Hematopoietic multipotent progenitor cell treated with erythropoietin and hydrocortisone succinate and interleukin-3 and kit ligand, for 17 days (in vitro differentiated cells): ENCODE results near the gene CAMSAP3.
A peak's percentile ranks its signal among the peaks of the same experiment; 100 is the strongest.

ENCODE experiments used
- DNase-seq: peaks from one replicate; pipeline ENCODE4 v3.0.0-alpha.2; 2015; ENCODE audit warnings: low spot score

Gene CAMSAP3

DNA sequence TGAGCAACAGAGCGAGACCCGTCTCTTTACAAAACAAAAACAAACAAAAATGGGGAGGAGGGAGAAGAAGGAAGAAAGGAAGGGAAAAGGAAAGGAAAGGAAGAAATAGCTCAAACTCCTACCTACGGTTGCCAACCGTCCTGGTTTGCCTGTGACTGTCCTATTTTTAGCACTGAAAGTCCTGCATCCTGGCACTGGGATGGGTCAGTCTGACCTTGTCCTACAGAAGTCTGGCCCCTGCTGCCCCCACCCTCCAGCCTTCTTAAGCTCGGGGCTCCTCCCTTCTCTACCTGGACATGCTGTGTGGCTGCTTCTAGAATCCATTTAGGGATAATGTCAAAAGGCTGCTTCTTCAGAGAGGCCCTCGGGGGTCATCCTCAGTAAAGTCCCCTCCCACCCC lies 40.0 kb downstream of the CAMSAP3 start:
- no peak for DNase-seq

DNA sequence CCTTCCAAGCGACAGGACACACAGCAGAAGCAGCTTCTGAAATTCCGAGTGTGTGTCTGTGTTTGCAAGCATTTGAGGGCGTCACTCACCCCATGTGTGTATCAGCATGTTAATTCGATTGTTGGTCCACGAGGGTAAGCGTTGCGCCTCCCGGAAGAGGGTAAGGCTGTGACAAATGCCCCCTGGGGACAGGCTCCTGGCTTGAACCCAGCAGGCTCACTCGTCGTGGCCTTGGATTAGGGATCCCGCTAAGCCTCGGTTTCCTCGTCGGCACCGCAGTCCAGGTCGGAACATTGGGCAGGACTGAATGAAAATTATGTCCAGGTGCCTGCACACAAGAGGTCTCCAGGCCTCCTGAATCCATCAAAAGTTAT lies 40.6 kb downstream of the CAMSAP3 start:
- DNase-seq: no peak

DNA sequence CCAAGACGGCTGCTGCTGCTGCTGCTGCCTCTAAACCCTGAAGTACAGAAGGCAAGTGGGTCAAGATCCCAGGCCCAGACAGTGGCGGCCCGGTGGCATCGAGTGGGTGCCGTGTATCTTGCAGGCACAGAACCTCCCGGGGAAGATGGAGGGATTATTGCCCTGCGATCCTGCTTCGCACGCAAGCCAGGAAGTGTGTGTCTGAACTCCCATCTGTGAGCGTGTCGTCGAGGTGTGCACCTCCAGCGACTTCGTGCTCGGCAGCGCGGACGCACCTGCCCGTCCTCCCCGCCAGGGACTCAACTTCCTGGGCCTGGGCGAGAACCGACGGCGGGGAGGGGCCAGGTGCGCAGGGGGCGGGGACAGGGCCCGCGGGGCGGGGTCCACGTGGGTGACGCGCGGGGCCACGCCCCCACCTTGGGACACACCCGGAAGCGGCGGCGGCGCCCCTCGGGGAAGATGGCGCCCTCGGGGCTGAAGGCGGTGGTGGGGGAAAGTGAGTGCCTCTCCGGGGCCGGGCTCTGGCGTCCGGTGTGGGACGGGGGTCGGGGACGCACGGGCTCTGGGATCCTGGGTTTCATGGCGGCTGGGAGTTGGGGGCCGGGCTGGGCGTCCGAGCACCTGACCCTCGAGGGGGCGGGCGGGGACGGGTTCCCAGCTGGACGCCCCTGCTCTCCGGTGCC lies 41.2 kb downstream of the CAMSAP3 start, which contains the start of gene STXBP2:
STXBP2 (plus strand) TSS at position 420 of the 683 bp plus-strand sequence; CDS start at position 460, 40 bp downstream.
- DNase-seq: peak; percentile 89

DNA sequence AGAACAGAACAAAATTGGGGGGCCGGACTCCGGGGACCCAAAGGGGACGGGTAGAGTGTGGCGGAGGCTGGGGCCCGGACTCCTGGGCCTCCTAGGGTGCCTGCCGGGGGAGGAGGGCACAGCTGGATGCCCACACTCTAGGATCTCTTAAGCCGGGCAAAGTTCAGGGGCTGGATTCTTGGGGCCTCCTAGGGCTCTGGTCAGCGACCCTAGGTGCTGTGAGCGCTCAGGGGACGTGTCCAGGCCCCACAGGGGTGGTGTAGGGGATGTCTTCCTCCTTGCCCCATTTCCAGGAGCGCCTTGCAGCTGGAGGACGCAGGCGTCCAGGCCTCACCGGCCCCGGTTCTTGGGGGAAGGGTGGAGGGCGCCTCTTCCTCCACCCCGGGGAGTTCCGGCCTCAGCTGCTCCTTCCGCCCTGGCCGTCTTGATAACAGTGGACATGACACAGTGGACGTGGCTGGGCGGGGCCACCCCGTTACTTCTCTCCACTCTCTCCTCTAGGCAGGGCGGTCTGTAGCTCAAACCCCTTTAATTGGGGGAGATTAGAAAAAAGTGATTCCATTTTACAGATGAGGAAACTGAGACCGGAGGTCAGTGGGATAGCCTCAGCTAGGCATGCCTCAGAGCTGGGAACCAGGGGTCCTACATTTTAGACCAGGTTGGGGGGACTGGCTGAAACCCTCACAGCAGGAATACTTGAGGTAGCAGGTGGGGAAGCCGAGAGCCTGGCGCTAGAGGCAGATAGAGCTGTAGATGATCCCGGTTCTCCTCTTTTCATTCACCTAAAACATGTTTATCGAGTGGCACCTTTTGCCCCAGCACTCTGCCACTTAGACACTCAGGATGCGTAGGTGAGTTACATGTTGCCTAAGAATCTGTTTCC lies 42.0 kb downstream of the CAMSAP3 start:
- DNase-seq: peak; percentile 75

DNA sequence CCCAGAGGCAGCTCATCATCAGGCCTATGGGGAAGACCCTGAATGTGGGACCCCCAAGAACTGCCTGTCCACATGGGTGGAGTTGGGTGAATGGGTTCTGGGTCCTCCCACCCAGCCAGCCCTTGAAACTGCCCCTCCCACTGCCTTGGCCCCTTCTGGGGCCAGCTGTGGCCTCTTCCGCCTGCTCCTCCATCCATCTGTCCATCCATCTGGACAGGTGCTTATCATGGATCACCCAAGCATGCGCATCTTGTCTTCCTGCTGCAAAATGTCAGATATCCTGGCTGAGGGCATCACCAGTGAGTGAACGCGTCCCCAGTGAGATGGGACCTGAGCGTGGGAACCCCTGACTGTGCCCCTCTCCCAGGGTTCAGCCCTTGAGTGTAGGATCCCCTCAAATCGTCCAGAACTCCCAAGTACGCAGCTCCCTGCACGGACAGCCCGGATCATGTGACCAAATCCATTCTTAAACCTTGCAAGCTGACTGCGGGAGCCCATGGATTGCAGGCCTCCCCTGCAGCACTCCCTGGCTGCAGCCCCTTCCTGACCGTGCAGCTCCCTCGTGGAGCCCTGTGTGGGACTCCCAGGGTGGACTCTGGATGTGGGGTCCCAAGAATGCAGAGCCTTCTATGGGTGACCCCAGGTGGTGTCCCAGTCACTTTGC lies 43.3 kb downstream of the CAMSAP3 start:
- DNase-seq: no peak

DNA sequence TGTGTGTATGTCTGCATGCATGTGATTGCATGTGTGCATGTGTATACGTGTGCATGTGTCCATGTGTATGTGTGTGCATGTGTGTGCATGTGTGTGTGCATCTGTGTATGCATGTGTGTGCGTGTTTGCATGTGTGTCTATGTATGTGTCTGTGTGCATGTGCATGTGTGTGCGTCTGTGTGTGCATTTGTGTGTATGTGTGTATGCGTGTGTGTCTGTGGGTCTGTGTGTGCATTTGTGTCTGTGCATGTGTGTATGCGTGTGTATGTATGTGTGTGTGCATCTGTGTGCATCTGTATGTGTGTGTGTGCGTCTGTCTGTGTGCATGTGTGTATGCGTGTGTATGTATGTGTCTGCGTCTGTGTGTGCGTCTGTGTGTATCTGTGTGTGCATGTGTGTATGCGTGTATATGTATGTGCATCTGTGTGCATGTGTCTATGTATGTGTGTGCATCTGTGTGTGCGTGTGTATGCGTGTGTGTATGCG lies 44.2 kb downstream of the CAMSAP3 start:
- DNase-seq: no peak

DNA sequence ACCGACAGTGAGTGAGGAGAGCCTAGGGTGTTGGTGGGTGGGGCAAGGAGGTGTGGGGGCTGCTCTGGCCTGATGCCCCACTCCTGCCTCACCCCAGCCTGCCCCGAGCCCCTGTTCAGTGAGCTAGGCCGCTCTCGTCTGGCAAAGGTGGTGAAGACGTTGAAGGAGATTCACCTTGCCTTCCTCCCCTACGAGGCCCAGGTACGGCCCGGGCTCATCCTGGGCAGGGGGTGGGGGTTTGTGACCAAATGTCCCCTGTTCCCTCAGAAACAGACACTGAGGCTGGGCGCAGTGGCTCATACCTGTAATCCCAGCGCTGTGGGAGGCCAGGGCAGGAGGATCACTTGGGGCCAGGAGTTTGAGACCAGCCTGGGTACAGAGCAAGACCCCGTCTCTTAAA lies 45.1 kb downstream of the CAMSAP3 start:
- DNase-seq: no peak

DNA sequence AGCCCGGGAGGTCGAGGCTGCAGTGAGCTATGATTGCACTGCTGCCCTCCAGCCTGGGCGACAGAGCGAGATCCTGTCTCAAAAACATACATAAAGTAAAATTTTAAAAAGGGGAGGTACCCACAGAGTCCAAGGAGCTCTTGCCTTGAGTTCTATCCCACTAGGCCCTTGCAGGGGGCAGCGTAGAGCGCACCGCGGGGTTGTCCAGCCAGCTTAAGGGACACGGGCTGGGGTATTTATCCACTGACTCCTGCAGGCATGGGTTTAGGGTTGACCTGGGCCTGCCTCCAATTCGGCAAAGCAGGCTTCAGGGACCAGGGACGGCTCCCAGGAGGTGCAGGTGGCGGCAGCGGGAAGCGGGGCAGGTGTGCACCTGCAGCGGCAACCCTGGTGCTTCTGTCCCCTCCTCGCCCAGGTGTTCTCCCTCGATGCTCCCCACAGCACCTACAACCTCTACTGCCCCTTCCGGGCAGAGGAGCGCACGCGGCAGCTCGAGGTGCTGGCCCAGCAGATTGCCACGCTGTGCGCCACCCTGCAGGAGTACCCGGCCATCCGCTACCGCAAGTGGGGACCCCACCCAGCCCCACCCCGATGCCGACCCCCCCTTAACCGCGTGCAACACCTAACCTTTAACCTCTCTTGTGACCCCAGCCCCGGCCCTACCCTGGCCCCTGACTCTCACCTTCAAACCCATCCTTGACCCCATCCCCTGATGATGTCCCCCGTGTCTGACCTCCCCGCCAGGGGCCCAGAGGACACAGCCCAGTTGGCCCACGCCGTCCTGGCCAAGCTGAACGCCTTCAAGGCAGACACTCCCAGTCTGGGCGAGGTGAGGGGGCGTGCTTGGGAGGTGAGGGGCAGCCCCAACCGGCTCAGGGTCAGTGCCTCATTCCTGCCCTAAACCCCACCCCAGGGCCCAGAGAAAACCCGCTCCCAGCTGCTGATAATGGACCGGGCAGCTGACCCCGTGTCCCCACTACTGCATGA lies 45.9 kb downstream of the CAMSAP3 start:
- DNase-seq: no peak

DNA sequence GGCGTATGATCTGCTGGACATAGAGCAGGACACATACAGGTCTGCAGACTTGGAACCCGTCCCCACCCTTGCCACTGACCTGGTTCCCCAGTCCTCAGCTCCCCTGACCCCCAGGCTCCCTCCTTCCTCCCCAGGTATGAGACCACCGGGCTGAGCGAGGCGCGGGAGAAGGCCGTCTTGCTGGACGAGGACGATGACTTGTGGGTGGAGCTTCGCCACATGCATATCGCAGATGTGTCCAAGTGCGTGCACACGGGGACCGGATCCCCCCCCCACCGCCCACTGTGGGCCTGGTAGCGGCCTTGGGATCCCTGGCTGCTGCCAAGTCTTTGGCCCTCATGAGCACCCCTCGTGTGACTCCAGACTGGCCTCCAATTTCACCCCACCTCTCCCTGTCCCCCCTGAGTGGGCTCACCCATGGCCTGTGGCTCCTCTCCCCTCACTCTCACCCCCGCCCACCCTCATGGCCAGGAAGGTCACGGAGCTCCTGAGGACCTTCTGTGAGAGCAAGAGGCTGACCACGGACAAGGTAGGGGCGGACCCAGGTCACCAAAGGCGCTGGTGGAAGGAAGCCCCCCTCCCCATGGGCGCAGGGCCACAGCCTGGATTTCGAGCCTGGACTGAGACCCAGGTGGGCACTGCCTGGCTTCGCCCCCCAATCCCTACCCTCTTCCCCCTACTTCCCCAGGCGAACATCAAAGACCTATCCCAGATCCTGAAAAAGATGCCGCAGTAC lies 46.8 kb downstream of the CAMSAP3 start:
- DNase-seq: no peak

DNA sequence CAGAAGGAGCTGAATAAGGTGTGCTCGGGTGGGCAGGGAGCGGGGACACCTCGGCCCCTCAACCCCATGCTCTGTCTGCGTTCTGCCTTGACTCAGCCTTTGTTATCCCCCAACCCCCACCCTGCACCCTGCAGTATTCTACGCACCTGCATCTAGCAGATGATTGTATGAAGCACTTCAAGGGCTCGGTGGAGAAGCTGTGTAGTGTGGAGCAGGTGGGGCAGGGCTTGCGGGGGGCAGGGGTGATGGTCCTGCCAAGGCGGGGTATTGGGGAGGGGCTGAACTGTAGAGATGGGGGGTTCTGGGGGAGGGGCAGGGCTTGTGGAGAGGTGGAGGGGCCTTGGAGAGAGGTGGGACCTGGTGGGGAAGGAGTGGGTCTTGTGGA lies 47.4 kb downstream of the CAMSAP3 start:
- DNase-seq: no peak

DNA sequence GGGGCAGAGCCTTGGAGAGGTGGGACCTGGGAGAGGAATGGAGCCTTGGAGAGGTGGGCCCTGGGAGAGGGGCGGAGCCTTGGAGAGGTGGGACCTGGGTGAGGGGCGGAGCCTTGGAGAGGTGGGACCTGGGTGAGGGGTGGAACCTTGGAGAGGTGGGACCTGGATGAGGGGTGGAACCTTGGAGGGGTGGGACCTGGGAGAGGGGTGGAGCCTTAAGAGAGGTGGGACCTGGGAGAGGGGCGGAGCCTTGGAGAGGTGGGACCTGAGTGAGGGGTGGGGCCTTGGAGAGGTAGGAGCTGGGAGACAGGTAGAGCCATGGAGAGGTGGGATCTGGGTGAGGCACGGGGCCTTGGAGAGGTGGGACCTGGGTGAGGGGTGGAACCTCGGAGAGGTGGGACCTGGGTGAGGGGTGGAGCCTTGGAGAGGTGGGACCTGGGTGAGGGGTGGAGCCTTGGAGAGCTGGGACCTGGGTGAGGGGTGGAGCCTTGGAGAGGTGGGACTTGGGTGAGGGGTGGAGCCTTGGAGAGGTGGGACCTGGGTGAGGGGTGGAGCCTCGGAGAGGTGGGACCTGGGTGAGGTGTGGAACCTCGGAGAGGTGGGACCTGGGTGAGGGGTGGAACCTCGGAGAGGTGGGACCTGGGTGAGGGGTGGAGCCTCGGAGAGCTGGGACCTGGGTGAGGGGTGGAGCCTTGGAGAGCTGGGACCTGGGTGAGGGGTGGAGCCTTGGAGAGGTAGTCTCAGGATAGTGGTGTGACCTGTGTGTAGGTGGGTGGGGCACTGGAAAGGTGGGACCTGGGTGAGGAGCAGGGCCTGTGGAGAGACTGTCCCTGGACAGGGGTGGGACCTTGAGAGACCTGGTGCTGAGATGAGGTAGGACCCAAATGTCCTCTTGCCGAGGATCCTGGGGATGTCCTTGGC lies 48.2 kb downstream of the CAMSAP3 start:
- DNase-seq: peak; percentile 59

DNA sequence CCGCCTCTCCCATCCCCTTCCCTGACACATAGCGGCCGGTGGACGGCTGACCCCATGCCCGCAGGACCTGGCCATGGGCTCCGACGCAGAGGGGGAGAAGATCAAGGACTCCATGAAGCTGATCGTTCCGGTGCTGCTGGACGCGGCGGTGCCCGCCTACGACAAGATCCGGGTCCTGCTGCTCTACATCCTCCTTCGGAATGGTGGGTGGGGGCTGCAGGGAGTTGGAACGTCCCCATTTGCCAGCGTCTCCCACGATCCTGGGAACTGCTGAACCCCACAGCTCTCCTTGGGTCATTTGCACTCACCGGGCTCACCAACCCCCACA lies 48.9 kb downstream of the CAMSAP3 start:
- DNase-seq: no peak

DNA sequence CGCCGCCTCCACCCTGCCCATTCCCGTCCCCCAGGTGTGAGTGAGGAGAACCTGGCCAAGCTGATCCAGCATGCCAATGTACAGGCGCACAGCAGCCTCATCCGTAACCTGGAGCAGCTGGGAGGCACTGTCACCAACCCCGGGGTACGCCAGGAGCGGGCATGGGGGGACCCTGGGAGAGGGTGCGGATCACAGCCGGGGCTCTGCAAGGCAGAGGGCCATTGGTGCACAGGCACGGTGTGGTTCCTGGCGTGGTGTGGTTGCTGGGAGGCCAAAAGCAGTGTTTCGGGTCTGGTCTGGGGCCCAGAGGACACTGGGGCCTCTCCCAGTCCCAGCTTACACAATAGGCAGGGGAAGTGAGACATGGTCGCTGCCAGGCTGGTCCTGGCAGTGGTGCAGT lies 49.5 kb downstream of the CAMSAP3 start:
- DNase-seq: no peak

DNA sequence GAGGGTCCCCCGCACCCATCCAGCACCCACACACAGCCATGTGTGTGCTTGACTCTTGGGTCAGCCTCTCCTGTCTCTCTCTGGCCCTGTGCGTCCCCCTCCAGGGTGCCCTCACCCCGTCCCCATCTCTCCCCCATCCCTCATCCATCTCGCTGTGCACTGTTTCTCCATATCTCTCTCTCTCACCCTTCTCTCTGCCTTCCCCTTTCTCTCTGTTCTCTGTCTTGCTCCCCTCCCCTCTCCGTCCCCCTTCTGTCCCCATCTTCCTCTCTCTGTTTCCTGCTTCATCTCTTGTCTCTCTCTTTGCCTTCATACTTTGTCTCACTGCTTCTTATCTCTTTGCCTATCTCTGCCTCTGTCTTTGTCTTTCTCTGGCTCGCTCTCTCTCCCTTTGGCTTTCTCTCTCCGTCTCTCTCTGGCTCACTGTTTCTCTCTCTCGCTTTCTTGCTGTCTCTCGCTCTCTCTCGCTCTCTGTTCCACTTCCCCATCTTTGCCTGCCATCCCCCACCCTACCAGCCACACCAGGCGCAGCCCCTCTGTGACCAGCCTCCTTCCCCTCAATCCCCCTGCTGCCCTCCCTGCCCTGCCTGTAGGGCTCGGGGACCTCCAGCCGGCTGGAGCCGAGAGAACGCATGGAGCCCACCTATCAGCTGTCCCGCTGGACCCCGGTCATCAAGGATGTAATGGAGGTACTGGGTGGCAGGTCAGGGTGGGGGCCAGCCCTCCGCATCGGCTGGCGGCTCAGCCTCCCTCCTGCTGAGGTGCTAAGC lies 50.2 kb downstream of the CAMSAP3 start:
- DNase-seq: no peak

DNA sequence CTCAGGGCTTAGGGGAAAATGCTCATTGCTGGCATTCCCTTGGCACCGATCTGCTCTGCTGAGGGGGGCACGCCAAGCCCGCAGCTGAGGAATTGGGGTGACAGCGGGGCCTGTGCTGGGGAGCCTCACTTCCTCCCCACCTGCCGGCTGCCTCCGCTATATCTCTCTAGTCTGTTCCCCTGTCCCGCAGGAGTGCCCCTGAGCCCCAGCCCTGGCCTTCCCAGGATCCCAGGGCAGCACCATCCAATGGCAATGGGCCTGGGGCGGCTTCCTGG lies 50.7 kb downstream of the CAMSAP3 start:
- no peak for DNase-seq

DNA sequence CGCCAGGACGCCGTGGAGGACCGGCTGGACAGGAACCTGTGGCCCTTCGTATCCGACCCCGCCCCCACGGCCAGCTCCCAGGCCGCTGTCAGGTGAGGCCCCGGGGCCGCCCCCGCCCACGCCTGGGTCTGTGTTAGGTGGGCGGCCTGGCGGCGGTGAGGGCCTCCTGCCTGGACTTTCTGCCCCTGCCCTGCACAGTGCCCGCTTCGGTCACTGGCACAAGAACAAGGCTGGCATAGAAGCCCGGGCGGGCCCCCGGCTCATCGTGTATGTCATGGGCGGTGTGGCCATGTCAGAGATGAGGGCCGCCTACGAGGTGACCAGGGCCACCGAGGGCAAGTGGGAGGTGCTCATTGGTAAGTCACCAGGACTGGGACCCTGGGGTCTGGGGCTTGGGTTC lies 51.5 kb downstream of the CAMSAP3 start:
- DNase-seq: no peak

DNA sequence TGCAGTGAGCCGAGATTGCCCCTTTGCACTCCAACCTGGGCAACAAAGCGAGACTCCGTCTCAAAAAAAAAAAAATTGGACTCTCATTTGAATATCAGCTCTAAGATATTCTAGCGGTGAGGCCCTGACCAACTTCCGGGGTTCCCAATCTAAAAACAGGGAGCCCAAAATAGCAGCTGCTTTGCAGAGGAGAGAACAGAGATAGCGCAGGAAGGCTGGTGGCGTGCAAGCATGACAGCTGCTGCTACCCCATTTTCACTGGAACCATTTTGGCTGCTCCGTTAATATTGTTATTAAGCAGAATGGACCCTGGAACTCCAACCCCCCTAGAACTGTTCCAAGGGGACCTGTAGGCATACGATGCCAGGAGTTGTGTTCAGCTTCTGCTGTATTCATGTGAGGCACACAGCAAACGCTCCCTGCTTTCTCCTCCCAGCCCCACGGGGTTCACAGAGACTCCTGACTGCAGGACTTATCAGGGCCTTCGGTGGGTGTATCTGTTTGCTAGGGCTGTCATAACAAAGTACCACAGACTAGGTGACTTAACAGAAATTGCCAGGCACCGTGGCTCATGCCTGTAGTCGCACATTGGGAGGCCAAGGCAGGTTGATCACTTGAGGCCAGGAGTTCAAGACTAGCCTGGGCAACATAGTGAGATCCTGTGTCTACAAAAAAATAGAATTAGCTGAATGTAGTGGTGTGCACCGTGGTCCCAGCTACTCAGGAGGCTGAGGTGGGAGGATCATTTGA lies 52.8 kb downstream of the CAMSAP3 start:
- DNase-seq: peak; percentile 67

DNA sequence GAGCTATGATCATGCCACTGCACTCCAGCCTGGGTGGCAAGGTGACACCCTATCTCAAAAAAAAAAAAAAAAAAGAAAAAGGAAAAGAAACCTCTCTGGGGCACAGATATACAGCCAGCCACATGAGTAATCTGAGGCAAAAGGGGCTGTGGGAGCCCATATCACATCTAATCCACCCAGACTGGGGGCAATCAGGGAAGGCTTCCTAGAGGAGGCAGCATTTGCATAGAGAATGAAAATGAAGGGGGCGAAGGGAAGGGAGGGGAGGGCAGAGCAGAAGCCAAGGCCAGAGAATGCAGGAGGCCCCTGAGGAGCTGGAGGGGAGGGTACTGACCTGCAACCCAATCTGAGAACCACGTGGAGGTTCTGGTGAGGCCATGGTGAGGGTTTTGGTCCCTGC lies 54.5 kb downstream of the CAMSAP3 start:
- DNase-seq: no peak
